Measurements from ENCODE around the gene RASGRP2. TPM values are rescaled to one million over a fixed set of nuclear protein-coding genes. Genes with fewer than 3 reads are reported as not detected.

RASGRP2 gene
- polyA plus RNA-seq, 4 donors: 3.2 to 7.8 (median 4.5) TPM

DNA sequence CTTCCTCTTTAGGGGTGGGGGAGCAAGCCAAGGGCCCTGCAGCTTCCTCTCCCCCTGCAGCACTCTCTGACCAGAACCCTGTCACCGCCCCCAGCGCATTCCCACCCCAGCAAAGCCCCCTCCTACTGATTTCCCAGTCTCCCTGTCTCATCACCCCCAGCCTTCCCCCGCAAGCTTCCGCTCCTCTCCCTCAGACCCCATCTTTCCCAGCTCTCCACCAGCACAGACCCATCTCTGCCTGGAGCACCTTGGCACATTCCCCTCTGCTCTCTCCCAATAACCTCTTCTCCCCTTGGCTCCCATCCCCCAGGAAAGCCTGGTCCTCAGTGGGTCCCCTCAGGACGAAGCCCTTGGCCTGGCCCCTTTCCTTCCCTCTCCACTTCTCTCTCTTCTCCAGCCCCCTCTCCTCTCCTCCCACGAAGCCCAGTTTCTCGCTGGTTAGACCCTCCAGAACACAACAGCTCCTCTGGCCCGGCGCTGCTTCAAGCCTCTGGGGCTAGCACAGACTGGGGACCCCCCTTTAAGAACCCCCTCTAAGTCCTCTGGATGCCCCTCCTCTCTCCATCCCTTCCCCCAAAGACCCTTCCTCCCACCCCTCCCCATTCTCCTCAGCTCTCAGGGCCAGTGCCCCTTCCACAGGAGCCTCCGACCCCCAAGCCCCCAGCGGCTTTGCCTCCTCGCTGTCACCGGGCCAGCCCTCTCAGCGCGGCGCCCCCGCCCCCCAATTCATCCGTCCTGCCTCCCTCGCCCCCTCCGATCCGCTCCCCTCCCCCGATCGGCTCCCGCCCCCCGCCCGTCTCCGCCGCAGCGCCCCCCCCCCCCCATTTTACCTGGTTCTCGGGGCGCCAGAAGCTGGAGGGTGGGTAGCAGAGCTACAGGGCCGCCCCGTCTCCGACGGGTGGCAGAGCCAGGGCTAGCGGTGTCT, 21.5 kb downstream of the RASGRP2 start:
- no peak for DNase-seq (ENCODE audit: low read depth in 4 of 4, low spot score in 2 of 4)

DNA sequence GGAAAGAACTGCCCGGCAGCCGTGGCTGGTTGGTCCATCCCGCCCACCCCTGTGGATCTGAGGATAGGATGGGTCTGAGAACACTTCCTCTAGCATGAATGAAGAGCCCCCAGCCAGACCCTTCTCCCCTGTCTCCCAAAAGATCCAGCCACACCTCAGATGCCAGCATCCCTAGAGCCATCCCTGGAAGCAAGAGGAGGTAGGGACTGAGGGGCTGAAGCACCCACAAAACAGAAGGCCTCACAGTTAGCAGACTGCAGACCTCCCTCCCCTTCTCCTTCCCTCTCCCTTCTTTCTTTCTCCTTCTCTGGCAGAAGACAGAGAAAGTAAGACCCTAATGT, 22.6 kb downstream of the RASGRP2 start:
- no peak for DNase-seq (ENCODE audit: low read depth in 4 of 4, low spot score in 2 of 4)

DNA sequence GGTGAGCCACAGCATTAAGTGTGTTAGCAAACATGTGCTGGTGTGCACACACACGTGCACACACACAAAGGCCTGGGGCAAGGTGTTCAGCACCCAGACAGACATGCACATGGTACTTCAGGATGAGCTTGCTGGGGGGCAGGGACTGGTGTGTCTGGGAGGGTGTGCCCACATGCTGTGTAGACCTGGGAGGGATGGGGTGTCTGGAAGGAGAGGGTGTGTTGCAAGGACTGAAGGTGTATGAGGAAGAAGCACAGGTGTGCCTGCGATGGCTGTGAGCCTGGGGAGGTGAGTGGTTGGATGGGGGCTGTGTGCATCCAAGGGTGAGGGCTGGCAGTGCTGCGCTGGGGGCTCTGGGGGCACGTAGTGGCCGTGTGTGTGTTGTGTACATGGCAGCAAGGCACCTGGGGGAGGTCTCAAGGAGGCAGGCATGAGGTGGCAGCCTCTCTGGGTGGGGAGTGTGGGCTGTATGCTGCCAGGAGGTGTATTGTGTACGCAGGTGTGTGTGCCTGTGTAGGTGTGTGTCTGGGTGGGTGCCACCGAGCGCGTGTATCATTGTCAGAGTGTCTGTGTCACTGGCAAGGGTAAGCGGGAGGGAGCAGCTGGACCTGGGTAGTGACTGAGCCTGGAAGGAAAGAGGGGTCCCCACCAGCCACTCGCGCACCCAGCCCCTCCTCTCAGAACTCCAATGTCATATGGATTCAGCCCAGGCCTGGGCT, 23.1 kb downstream of the RASGRP2 start:
- DNase-seq (ENCODE audit: low read depth in 4 of 4, low spot score in 2 of 4): no peak

DNA sequence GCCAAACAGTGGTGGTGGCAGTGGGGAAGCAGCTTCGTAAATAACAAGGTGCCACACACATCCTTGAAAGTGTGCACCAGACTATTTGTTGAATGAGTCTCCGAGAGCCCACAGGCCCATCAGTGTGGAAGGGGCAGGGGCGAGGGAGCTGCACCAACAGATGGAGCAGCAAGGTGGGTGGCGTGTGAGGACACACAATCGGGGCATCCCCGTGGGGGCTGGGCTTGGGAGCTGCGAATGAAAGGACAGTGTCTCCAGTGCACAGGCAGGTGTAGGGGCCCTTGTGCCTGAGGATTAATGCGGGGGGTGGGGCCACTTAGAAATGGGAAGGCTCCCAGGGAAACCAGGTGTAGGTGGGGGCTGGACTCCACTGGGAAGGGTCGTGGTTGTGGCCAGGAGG, 23.8 kb downstream of the RASGRP2 start:
- no peak for DNase-seq (ENCODE audit: low read depth in 4 of 4, low spot score in 2 of 4)

DNA sequence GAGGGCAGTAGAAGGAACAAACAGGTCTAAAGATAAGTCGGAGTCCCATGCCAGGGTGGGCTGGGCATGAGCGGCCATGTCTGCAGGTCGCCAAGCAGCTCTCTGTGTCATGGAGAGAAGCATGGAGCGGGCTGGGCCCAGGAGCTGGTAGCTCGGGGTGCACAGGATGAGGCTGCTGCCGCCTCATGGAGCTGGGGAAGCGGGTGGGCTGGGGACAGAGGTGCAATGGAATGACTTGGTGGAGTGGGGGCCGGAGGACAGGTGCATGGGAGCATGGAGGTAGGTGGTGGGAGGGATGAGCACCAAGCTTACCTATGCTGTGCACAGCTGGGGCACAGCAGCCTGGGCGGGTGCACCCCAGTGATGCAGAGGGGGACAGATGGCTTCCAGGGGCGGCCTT, 24.5 kb downstream of the RASGRP2 start:
- DNase-seq (ENCODE audit: low read depth in 4 of 4, low spot score in 2 of 4): no peak

DNA sequence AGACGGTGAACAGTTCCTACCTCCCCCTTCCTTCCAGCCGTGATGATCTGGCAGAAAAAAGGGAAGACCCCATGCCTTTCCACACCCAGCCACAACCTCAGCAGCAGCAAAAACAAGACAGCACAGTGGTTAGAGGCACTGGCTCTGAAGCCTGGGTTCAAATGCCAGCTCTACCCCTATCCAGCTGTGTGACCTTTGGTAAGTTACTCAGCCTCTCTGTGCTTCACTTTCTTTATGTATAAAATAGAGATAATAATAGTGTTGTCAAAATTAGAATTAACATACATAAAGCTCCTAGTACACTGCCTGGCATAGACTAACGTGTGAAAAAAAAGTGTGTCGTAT, 25.2 kb downstream of the RASGRP2 start:
- DNase-seq (ENCODE audit: low read depth in 4 of 4, low spot score in 2 of 4): no peak

DNA sequence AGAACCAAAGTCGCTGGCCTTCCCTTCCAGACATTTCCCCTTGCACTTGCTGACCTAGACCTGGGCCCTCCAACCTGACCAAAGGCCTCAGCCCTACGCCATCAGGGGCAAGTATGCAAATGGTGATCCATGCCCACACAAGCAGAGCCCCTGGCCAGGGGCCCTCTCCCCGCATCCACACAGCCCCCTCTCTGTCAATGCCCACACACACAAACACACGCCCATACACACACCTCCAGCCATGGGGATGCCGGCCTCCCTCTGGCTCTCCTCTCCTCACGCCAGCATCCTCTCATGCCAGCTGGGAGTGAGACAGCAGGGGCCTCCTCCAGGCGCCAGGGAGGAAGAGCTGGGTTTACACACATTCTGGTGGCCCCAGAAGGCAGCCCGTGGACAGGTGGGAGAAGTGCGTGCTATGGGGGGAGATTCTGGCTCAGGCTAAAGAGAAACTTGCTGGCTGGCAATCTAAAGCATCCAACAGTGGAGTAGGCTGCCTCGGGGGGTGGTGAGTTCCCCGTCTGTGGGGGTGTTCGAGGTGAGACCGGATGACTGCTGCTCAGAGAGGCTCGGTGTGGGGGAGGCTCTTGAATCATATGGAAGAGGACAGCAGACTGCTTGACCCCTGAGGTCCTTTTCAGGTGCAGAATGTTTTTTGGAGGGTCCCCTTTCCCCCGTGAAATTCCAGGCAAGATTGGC, 25.7 kb downstream of the RASGRP2 start:
- DNase-seq (ENCODE audit: low read depth in 4 of 4, low spot score in 2 of 4): no peak

DNA sequence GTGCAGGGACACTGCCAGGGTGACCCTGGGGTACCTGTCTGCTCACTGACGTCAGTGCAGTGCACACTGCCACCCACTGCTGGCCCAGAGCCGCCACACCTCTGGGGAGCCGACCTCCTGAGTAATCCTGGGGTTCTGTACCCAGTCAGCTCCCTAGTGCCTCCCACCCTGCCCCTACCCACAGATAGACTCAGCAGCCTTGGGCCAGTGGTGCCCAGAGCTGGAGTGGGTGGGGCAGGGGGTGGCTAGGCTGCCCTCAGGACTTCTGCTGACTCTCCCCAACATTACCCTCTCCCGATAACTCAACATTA, 26.7 kb downstream of the RASGRP2 start:
- no peak for DNase-seq (ENCODE audit: low read depth in 4 of 4, low spot score in 2 of 4)

DNA sequence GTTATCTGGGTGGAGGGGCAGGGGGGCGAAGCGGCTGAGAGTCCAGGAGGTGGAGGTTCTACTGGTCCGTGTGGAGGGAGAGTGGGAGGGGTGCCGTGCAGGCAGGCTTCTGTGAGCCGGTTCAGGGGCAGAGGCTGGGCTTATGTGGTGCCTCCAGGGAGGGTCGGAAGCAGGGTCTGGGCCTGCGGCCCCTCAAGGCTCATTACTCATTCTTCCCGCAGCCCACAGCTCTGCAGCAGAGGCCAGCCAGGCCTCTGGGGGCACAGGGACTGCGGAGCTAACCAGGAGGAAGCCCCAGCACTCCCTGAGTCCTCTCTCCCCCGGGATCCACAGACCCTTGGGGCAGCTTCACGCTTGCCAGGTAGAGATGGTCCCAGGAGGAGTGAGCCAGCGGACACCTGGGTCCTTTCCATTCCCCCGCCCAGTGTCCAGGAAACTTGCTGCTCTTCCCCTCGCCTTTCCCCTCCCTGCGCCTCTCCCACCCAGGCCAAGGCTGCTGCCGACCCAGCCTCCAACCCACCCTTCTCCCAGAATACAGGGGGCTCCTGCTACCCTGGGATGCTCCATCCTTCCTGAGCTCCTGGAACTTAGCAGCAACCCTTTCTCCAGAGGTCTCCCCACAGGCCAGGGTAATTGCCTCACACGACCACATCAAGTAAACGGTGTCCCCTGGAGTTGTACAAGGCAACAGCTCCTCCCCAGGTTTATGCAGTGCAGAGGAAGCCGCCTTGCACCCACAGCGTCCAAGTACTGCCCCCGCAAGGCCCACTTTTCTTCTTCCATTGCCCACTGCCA, 27.3 kb downstream of the RASGRP2 start:
- DNase-seq (ENCODE audit: low read depth in 4 of 4, low spot score in 2 of 4): no peak

DNA sequence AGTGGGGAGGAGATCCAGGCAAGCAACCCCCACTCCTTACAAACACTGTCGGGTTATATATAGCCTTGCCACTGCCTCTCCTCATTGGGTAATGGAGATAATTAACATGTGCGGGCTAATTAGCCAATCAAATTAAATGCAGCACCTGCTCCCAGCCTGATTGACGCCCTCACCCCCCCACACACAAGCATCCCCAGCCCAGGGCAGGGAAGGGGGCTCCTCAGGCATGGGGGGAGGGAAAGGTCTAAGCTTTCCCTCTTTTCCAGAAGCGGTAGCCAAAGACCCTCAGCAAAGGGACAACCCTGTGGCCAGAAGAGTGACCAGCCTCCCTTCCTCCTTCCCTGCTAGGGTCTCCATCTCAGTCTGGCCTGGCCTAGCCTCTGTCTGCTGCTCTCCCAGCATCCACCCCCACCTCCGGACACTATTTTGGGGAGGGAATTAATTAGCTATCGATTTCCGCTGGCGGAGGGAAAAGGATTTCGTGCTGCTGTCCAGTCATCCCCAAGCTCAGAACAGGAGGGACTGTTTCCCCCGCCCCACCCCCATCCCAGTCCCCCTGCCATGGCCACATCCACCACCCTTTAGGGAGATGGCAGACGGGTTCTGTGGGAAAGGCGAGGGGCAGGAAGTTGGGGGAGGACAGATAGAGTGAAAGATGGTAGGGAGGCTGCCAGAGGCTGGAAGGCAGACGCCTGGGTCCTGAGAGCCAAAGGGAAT, 28.0 kb downstream of the RASGRP2 start:
- no peak for DNase-seq (ENCODE audit: low read depth in 4 of 4, low spot score in 2 of 4)

DNA sequence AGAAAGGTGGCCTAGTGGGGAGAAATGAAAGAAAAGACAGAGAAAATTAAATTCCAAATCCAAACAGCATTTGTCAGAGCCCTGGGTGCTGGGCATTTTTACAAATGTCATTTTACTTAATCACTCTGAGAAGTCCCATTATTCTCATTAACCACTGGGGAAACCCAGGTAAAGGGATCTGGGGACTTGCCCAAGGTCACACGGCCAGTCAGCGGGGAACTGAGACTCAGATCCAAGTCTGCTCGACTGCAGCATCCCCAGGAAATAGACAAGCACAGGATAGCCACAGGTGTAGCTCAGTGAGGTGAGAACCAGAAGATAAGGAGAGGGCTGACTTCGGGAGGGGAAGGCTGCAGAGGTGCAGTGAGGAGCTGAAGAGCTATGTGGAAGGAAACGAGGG, 28.8 kb downstream of the RASGRP2 start:
- no peak for DNase-seq (ENCODE audit: low read depth in 4 of 4, low spot score in 2 of 4)

DNA sequence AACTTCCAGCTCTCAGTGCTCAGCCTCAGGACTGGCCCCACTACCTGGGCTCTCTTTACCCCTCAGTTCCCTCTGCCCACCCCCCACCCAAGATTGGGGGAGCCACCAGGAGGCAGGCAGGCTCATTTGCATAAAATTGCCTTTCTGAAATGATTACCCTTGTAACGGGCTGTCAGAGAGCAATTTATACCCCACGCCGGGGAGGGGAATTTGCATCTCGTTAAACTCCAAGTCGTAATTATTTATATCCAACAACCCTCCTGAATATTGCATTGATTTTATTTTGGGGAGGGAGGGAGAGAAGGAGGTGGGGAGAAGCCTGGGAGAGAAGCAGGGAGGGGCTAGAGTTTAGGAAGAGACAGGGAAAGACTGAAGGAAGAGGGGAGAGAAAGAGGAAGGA, 29.3 kb downstream of the RASGRP2 start:
- no peak for DNase-seq (ENCODE audit: low read depth in 4 of 4, low spot score in 2 of 4)

DNA sequence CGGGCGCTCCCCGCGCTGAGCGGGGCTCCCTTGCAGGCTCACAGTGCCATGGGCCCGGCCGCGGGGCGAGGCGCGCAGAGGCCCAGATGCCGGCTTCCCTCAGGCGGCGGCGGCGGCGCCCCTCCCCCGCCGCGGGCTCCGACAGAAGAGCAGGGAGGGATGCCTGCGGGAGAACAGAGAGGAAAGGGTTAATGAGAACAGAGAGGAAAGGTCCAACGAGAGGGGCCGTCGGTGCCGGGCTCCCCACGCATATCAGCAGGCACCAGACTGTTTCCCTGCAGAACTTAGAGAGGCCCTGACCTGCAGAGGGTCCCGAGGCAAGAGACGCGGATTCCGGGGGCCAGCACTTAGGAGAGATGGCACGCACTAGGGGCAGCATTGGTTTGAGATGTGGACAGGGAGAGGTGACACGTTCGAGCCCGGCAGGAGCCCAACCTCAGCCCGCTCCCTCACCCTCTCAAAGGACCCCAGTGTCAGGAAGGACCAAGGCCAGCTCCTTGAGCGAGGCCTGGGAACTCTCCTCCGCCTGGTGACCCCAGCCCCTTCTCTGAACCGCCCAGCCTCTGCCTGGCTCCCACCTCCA, 30.1 kb downstream of the RASGRP2 start:
- no peak for DNase-seq (ENCODE audit: low read depth in 4 of 4, low spot score in 2 of 4)

DNA sequence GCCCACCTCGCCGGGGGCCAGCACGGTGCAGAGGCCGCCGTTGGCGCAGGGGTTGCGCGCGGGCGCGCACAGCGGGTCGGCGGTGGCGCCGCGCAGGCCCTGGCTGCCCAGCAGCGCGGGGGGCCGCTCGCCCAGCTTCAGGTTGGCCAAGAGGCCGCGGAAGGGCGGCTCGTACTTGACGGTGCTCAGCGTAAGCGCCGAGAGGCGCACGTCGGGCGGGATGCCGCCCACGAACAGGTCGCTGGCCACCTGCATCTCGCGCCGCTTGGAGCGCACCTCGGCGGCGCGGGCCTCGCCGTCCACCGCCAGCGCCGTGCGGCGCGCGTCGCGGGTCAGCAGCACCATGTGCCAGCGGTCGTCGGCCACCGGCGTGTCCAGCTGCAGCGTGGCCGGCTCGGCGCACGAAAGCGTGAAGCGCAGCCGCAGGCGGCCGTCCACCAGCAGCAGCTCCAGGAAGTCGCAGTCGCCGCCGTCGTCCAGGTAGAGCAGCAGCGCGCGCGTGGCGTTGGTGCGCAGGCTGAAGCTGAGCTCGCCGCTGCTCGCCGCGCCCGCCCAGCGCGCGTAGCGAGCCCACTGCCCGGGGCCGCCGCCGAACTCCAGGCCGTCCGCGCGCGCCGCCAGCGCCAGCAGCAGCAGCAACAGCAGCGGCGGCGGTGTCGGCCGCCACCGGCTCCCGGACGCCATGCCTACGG, 30.8 kb downstream of the RASGRP2 start:
- no peak for DNase-seq (ENCODE audit: low read depth in 4 of 4, low spot score in 2 of 4)

DNA sequence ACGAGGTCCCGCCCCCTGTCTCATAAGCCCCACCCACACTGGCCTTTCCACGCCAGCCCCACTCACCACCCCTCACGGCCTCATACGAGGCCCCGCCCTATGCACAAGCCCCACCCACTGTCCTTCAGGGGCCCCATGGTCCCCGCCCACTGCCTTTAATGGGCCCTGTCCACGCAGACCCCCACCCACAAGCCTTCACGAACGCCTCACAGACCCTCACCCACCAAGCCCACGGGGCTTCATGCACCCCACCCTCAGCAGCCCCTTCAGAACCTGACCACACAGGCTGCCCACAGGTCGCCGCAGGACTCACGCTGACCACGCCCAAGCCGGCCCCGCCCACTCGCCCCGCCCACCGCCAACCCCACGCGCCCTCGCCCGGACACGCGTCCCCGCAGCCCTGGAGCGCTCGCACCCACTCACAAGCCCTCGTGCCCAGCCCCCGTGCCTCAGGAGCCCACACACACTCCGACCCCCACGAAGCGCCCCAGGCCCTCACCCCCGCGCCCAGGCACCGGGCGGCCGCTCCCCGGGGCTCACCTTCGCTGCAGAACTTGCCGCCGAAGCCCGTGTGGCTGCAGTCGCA, 31.4 kb downstream of the RASGRP2 start:
- no peak for DNase-seq (ENCODE audit: low read depth in 4 of 4, low spot score in 2 of 4)

DNA sequence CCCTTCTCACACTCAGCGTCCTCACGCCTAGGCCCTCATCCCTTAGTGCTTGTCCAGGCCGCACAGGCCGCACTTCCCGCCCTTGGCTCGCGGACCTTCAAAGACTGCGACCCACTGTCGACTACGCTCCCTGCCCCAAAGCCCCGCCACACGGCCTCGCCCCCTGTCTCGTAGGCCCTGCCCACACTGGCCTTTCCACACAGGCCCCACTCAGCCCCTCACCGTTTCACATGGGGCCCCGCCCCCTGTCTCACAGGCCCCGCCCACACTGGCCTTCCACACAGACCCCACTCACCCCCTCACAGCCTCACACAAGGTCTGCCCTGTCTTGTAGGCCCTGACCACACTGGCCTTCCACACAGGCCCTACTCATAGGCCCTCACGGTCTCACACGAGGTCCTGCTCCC, 32.0 kb downstream of the RASGRP2 start:
- DNase-seq (ENCODE audit: low read depth in 4 of 4, low spot score in 2 of 4): no peak

DNA sequence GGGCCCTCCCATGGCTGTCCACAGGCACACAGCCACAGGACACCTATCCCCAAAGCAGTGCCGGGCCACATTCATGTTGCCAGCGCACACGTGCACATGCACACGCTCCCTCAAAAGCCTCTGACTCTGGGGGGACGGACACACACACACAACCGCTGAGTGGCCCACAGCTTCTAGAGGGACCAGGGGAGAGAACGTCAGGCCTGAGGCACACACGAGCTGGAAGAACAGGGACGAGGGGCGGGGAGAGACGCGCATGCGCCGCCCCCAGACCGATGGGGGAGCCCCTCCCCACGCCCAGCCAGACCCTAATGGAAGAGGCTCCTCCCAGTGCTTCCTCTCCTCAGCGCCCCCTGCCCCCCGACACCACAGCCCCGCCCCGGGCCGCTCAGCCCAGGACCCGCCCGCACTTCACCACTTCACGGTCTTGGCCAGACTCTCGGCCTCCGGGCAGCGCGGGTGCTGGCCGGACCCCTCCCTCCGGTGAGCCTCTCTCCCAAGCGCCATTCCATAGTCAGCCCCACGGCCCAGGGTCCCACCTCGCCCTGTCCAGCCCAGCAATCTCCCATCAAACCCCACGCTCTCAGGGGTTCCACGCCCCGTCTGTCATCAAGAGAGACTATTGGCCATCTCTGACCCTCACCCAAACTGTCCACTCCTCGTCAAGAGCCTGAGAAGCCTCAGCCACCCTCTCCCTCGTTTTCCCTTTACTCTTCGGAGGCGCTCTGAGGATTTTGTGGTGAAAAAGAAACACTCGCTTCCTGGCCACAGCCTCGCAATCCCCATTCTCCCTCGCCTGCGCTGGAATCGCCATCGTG, 32.6 kb downstream of the RASGRP2 start:
- no peak for DNase-seq (ENCODE audit: low read depth in 4 of 4, low spot score in 2 of 4)

Measured in left renal cortex interstitium (tissue), 4 donors.